Ovary (tissue), 9 donors: ENCODE data around the gene AOPEP. TPM values are rescaled to one million over a fixed set of nuclear protein-coding genes. Genes with fewer than 3 reads are reported as not detected.
"Not testable (repeated sequence)": the region's sequence is repeated elsewhere in the genome, so short reads cannot be mapped to it uniquely, and the experiment has no call there.

Experiments
- DNase-seq, 5 donors: peaks; one replicate each; pipeline ENCODE4 v3.0.0-alpha.2; 2019 to 2020
- H3K27ac ChIP-seq, 2 donors: fragments of 200-600 bp; one replicate each; pipeline versions ENCODE4 v1.5.1 to v1.8.0; 2019 to 2022
- H3K27me3 ChIP-seq: fragments of 200-600 bp; one replicate; pipeline ENCODE4 v1.8.0; 2022
- H3K36me3 ChIP-seq: fragments of 200-600 bp; sonication (generic); one replicate; pipeline ENCODE4 v1.5.1; 2019
- H3K4me1 ChIP-seq: one replicate; pipeline ENCODE4 v1.8.1; 2013; ENCODE audit warnings: mild to moderate bottlenecking, moderate library complexity; ENCODE audit not compliant: insufficient read depth
- H3K4me3 ChIP-seq: fragments of 200-600 bp; sonication (generic); one replicate; pipeline ENCODE4 v1.5.1; 2017
- H3K9me3 ChIP-seq, 2 donors: fragments of 200-600 bp in 1 of 2; sonication (generic) in 1 of 2; one replicate each; pipeline versions ENCODE4 v1.5.1 to v1.8.1; 2013 to 2019; ENCODE audit warnings: mild to moderate bottlenecking in 1 of 2, moderate library complexity in 1 of 2
- EP300 ChIP-seq: sonication (generic); formaldehyde crosslinking; IDR thresholded peaks from one replicate; pipeline ENCODE4 v1.6.1; 2017; ENCODE audit warnings: antibody characterized with exemption
- POLR2A ChIP-seq: fragments of 450-650 bp; IDR thresholded peaks from one replicate; pipeline ENCODE4 v1.6.1; 2017; ENCODE audit warnings: antibody characterized with exemption, mild to moderate bottlenecking, moderate library complexity
- WGBS, 3 donors: extraction: QIAGEN DNeasy Blood & Tissue Kit in 1 of 3; methylation state at CpG; one replicate each; pipeline versions ENCODE4 v1.1.5 to v1.1.7; 2013 to 2017; 5-methylcytosine and 5-hydroxymethylcytosine counted together
- intact Hi-C, 4 donors: fragments of 100-400 bp; cut with DNase I; formaldehyde crosslinking; loops; one replicate each; pipeline versions ENCODE4 v1.11.0 to v1.15.1; 2022 to 2023
- polyA plus RNA-seq, 2 donors: library from polyadenylated mRNA; stranded (reverse); fragments of 200-250 nt in 1 of 2; fragments of 350-450 nt in 1 of 2; fragmentation: Illumina TruSeq in 1 of 2; extraction: RNeasy Lipid Tissue Mini Kit (QIAGEN cat#74804) in 1 of 2; gene quantifications; one replicate each; pipeline ENCODE4 v1.2.3, GENCODE V29; 2013 to 2014
- total RNA-seq, 7 donors: library from RNA; depleted of rRNA in 2 of 7; stranded (reverse); fragments of >200 nt in 2 of 7; fragmentation: NEBNext Ultra II Directional in 3 of 7; extraction: Animal tissue kit (Norgen Biotek cat#: 25700) in 3 of 7; gene quantifications; one replicate each; pipeline versions ENCODE4 v1.1.0 to v1.2.4, GENCODE V29; 2016 to 2023
- TF ChIP-seq, protein P1 (sequence below), 3 donors: fragments of 450-650 bp in 2 of 3; fragments of 200-600 bp in 1 of 3; IDR thresholded peaks; one replicate each; pipeline versions ENCODE4 v1.5.1 to v1.8.0; 2016 to 2022; ENCODE audit warnings: antibody characterized with exemption in 3 of 3, mild to moderate bottlenecking in 1 of 3
- donor health status: DM: no; HTN: no; CAD: no; lungs with moderate emphysema.
- donor health status: DM: no; HTN: no; CAD: no.
- donor health status: Bipolar disorder and iron deficiency.
- donor health status: DM: yes; HTN: yes; CAD: no.
- donor health status: DM: no; HTN: no; CAD: no.
- donor health status: DM: yes; HTN: yes; CAD: no.

The AOPEP gene
- total and polyA plus RNA-seq, 9 donors: 40.0 to 141 (median 82.1) TPM

DNA sequence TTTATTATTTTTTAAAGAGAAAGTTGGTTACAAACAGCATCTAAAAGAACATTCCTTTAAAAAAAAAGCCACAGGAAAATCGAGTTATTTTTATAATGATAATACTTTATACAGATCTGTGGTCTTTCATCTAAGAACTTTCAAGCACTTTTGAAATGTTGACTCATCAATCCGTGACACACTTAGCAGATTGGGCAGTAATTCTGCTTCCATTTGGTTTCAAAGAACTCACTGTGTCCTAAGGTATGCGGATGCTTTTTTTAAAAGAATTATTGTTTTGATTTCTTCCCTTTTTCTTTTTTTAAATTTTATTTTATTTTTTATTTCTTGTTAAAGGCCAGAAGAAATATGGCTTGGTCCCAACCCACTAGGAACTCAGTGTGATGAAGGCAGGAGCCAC is 147.8 kb downstream of the AOPEP start:
- Histone ChIP-seq H3K4me3 (no peak overlapping the region), H3K27me3 (no peaks in the 10 kb centered on the region), H3K9me3 (no peaks in the 10 kb centered on the region), H3K36me3 (no peaks in the 10 kb centered on the region), H3K27ac (peak overlapping the region in 1 of 2 donors; percentile 34), H3K4me1 (peaks cover 7% of the 10 kb centered on the region)
- intact Hi-C loops: loop anchor here in 1 of 4 donors (5.0 kb wide), 1 partner anchor 128 kb away; no protein-coding TSS in a partner anchor
- WGBS, 3 donors: 6 to 9% (median 9%) methylated on average over 3 of the region's 3 CpGs
- TF ChIP-seq, protein P1, sequence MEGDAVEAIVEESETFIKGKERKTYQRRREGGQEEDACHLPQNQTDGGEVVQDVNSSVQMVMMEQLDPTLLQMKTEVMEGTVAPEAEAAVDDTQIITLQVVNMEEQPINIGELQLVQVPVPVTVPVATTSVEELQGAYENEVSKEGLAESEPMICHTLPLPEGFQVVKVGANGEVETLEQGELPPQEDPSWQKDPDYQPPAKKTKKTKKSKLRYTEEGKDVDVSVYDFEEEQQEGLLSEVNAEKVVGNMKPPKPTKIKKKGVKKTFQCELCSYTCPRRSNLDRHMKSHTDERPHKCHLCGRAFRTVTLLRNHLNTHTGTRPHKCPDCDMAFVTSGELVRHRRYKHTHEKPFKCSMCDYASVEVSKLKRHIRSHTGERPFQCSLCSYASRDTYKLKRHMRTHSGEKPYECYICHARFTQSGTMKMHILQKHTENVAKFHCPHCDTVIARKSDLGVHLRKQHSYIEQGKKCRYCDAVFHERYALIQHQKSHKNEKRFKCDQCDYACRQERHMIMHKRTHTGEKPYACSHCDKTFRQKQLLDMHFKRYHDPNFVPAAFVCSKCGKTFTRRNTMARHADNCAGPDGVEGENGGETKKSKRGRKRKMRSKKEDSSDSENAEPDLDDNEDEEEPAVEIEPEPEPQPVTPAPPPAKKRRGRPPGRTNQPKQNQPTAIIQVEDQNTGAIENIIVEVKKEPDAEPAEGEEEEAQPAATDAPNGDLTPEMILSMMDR (IDR thresholded peaks at IDR 0.05): no peak
- TF ChIP-seq POLR2A (no peak), EP300 (no peak)
- no peak for DNase-seq

DNA sequence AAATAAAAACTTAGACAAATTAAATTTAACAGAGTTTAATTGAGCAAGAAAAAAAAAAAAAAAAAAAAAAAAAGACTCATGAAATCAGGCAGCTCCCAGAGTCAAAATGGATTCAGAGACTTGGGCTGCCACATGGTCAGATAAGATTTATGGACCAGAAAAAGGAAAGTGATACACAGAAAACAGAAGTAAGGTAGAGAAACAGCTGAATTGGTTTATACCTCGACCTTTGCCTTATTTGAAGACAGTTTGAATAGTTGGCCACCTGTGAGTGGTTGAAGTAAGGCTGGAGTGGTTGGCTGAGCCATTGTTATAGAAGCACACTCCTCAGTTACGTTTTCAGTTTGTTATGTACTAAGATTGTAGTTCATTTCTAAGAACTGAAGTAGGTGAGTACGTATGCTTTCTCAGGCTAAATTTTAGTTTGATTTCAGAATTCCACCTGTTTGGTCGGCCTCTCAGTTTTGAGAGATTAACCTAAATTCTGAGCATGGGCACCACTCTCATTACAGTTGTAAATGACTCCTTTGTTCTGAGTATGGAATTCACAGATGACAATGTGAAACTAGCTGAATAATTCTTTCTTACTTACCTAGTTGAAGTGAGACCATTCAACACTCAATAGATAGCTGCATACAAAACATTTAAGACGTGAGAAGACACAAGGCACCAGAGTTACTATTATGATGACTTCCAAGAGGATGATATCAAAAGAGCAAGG is 149.0 kb downstream of the AOPEP start:
- no peak overlapping the region for H3K27ac ChIP-seq
- WGBS, 3 donors: 89 to 95% (median 93%) methylated on average over 5 of the region's 5 CpGs
- no peaks in the 10 kb centered on the region for H3K36me3 ChIP-seq
- DNase-seq: no peak
- H3K9me3 ChIP-seq: no peaks in the 10 kb centered on the region
- H3K27me3 ChIP-seq: no peaks in the 10 kb centered on the region
- H3K4me3 ChIP-seq: no peak overlapping the region
- TF ChIP-seq EP300 (no peak), POLR2A (no peak)
- TF ChIP-seq, protein P1 (IDR thresholded peaks at IDR 0.05): no peak
- intact Hi-C loops: no loop called here
- peaks cover 5% of the 10 kb centered on the region for H3K4me1 ChIP-seq

DNA sequence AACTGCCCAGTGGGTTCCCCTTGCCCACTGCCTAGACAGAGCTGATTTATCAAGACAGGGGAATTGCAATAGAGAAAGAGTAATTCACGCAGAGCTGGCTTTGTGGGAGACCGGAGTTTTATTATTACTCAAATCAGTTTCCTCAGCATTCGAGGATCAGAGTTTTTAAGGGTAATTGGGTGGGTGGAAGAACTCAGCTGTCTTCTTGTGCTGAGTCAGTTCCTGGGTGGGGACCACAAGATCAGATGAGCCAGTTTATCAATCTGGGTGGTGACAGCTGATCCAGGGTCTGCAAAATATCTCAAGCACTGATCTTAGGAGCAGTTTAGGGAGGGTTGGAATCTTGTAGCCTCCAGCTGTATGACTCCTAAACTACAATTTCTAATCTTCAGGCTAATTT is 152.3 kb downstream of the AOPEP start:
- H3K9me3 ChIP-seq, H3K36me3 ChIP-seq, H3K4me1 ChIP-seq, intact Hi-C loops, H3K4me3 ChIP-seq, H3K27ac ChIP-seq, H3K27me3 ChIP-seq, DNase-seq: not testable (repeated sequence)
- WGBS, 3 donors: 66 to 74% (median 72%) methylated on average over 3 of the region's 3 CpGs

- Histone ChIP-seq H3K4me3 (no peak overlapping the region), H3K9me3 (no peaks in the 10 kb centered on the region), H3K36me3 (no peaks in the 10 kb centered on the region), H3K27ac (no peak overlapping the region), H3K27me3 (no peaks in the 10 kb centered on the region), H3K4me1 (peaks cover 5% of the 10 kb centered on the region)
- no peak for TF ChIP-seq EP300
- TF ChIP-seq, protein P1 (IDR thresholded peaks at IDR 0.05): no peak
- no peak for TF ChIP-seq POLR2A
- DNase-seq: no peak
- intact Hi-C loops: no loop called here
These were observed 152.7 kb downstream of the AOPEP start for GRCh38 chr9:94879230-94879629.

DNA sequence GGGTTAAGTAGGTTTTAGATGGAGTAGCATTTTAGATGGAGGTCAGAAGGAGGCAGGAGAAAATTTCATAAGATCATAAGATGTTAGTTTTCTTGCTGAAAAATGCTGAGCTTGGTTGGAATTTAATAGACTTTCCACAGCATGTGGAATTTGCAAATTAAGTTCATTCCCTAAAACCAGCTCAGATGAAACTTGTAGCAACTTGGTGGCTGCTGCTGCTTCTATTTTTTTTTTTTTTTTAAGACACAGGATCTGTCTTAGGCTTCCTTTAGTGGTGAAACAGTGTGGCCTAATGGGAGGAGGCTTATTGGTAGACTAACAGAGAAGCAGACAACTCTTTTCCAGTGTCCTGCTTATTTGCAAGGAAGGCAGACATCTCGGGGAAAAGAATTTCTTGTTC is 154.5 kb downstream of the AOPEP start:
- H3K4me3 ChIP-seq: no peak overlapping the region
- intact Hi-C loops: no loop called here
- H3K27ac ChIP-seq: no peak overlapping the region
- no peaks in the 10 kb centered on the region for H3K27me3 ChIP-seq
- H3K4me1 ChIP-seq: peaks cover 7% of the 10 kb centered on the region
- 48 to 71% (median 66%) methylated on average over 1 of the region's 1 CpG for WGBS, 3 donors
- TF ChIP-seq EP300: no peak
- no peak for DNase-seq
- no peaks in the 10 kb centered on the region for H3K9me3 ChIP-seq
- no peaks in the 10 kb centered on the region for H3K36me3 ChIP-seq
